GM12878 (cell line): ENCODE results near the gene FZR1. TPM values are rescaled to one million over a fixed set of nuclear protein-coding genes. Genes with fewer than 3 reads are reported as not detected.

Source experiments
- ATAC-seq: fragments of 200-7000 bp; cut with Tn5 transposase; 3 replicates; pipeline ENCODE4 v1.9.1; 2020; ENCODE audit warnings: mild to moderate bottlenecking, moderate library complexity
- BruUV-seq: library from RNA; stranded (reverse); fragments of 400-500 nt; replicated peaks from 2 replicates; lab custom pipeline; 2021; lab: Mats Ljungman, UMichigan
- CTCF ChIA-PET: fragments of 300-600 bp; sonication (Branson Sonifier 250); formaldehyde crosslinking; extraction: SDS; loops from one replicate; lab custom pipeline; 2021; ENCODE audit warnings: inconsistent platforms; lab: Yijun Ruan, JAX
- POLR2A ChIA-PET: fragments of 350-600 bp; formaldehyde crosslinking; extraction: SDS; loops from one replicate; lab custom pipeline; 2021; ENCODE audit warnings: inconsistent platforms; lab: Charles Lee
- RAD21 ChIA-PET: fragments of 300-600 bp; sonication (Branson Sonifier 250); formaldehyde crosslinking; loops from one replicate; lab custom pipeline; 2023; ENCODE audit warnings: antibody characterized with exemption; ENCODE audit not compliant: unreplicated experiment; lab: Charles Lee
- SMC1A ChIA-PET: fragments of 300-600 bp; sonication (Branson Sonifier 250); formaldehyde crosslinking; loops from one replicate; lab custom pipeline; 2023; ENCODE audit not compliant: unreplicated experiment, uncharacterized antibody; lab: Charles Lee
- DNase-seq: peaks from one replicate; pipeline ENCODE4 v3.0.0-alpha.2; 2011; ENCODE audit warnings: low read depth, low spot score
- FAIRE-seq: peaks from 3 replicates; lab custom pipeline; 2011; peaks lifted over from hg19 to GRCh38; lab: Jason Lieb, UNC
- H2AFZ ChIP-seq: 2 replicates; pipeline ENCODE4 v1.6.0; 2011; ENCODE audit warnings: low read depth, low read length, control low read depth; ENCODE audit not compliant: control insufficient read depth
- H3K27ac ChIP-seq: 2 replicates; pipeline ENCODE4 v1.5.1; 2011; ENCODE audit warnings: control low read depth; ENCODE audit not compliant: control insufficient read depth, insufficient read depth
- H3K27me3 ChIP-seq, 2 experiments: replicated peaks in 1 of 2; 2 replicates each; pipeline versions ENCODE4 v1.6.0 to v1.6.1; 2011; ENCODE audit warnings: low read length in 1 of 2; ENCODE audit not compliant: control insufficient read depth in 2 of 2, insufficient read depth in 2 of 2
- H3K36me3 ChIP-seq, 2 experiments: 2 replicates each; pipeline ENCODE4 v1.5.1; 2011; ENCODE audit warnings: low read length in 1 of 2; ENCODE audit not compliant: control insufficient read depth in 2 of 2, insufficient read depth in 2 of 2
- H3K4me1 ChIP-seq: 2 replicates; pipeline ENCODE4 v1.6.1; 2011; ENCODE audit warnings: mild to moderate bottlenecking, low read length, moderate library complexity, mixed read lengths; ENCODE audit not compliant: control insufficient read depth, insufficient read depth
- H3K4me2 ChIP-seq: 2 replicates; pipeline ENCODE4 v1.6.0; 2011; ENCODE audit warnings: control low read depth; ENCODE audit not compliant: control insufficient read depth, insufficient read depth
- H3K4me3 ChIP-seq: fragments of 200-600 bp; sonication (generic); 2 replicates; pipeline ENCODE4 v1.5.1; 2016
- H3K79me2 ChIP-seq: 2 replicates; pipeline ENCODE4 v1.6.0; 2011; ENCODE audit warnings: low read length; ENCODE audit not compliant: control insufficient read depth, insufficient read depth
- H3K9ac ChIP-seq: 2 replicates; pipeline ENCODE4 v1.8.0; 2011; ENCODE audit warnings: low read length, control low read depth, mixed read lengths; ENCODE audit not compliant: control insufficient read depth, insufficient read depth
- H3K9me3 ChIP-seq: replicated peaks from 3 replicates; pipeline ENCODE4 v1.5.1; 2011; ENCODE audit warnings: mild to moderate bottlenecking, low read length; ENCODE audit not compliant: control insufficient read depth, insufficient read depth
- H4K20me1 ChIP-seq: 2 replicates; pipeline ENCODE4 v1.6.0; 2011; ENCODE audit not compliant: control insufficient read depth, insufficient read depth
- CBFB ChIP-seq: IDR thresholded peaks from 2 replicates; pipeline ENCODE4 v1.6.1; 2016; ENCODE audit warnings: antibody characterized with exemption, low read depth
- EP300 ChIP-seq, 2 experiments: fragments of 150-350 bp in 1 of 2; IDR thresholded peaks; 2 replicates each; pipeline ENCODE4 v1.6.1; 2011 to 2012; ENCODE audit warnings: low read depth in 2 of 2, low read length in 2 of 2, borderline replicate concordance in 1 of 2, improper control_type of control experiment in 1 of 2, inconsistent platforms in 1 of 2; ENCODE audit not compliant: control insufficient read depth in 1 of 2
- FOS ChIP-seq: IDR thresholded peaks from 3 replicates; pipeline ENCODE4 v1.6.1; 2011; ENCODE audit warnings: borderline replicate concordance; ENCODE audit not compliant: insufficient read length; ENCODE audit errors: extremely low read depth
- FOXM1 ChIP-seq: IDR thresholded peaks from 2 replicates; pipeline ENCODE4 v1.6.1; 2012; ENCODE audit warnings: low read depth, mild to moderate bottlenecking, inconsistent platforms, low read length, moderate library complexity
- IRF3 ChIP-seq: fragments of 450-650 bp; IDR thresholded peaks from 2 replicates; pipeline ENCODE4 v1.6.1; 2014; ENCODE audit warnings: mild to moderate bottlenecking
- KLF5 ChIP-seq: fragments of 450-650 bp; IDR thresholded peaks from 2 replicates; pipeline ENCODE4 v1.6.1; 2014; ENCODE audit warnings: mild to moderate bottlenecking; ENCODE audit not compliant: partially characterized antibody
- NBN ChIP-seq: fragments of 450-650 bp; IDR thresholded peaks from 2 replicates; pipeline ENCODE4 v1.6.1; 2016
- POLR2AphosphoS5 ChIP-seq: IDR thresholded peaks from 2 replicates; pipeline ENCODE4 v1.6.1; 2011; ENCODE audit warnings: mild to moderate bottlenecking, low read length, inconsistent platforms
- SREBF1 ChIP-seq: IDR thresholded peaks from 2 replicates; pipeline ENCODE4 v1.6.1; 2012; ENCODE audit warnings: mild to moderate bottlenecking, low read length
- STAT1 ChIP-seq: fragments of 450-650 bp; conservative IDR thresholded peaks from 2 replicates; pipeline ENCODE4 v1.6.1; 2014; ENCODE audit warnings: antibody characterized with exemption, mild to moderate bottlenecking
- ZNF217 ChIP-seq: fragments of 450-650 bp; IDR thresholded peaks from 2 replicates; pipeline ENCODE4 v1.6.1; 2017; ENCODE audit warnings: antibody characterized with exemption, mild to moderate bottlenecking
- WGBS: methylation state at CpG from one replicate; pipeline ENCODE4 v1.1.6; 2016; ENCODE audit warnings: low lambda C conversion rate; ENCODE audit not compliant: insufficient replicate concordance, insufficient coverage; ENCODE audit errors: missing lambda C conversion rate; 5-methylcytosine and 5-hydroxymethylcytosine counted together
- in situ Hi-C: fragments of 300-500 bp; cut with MboI; formaldehyde crosslinking; loops from 9 replicates; pipeline ENCODE4 v1.14.3; 2018; ENCODE audit warnings: mixed read lengths
- intact Hi-C: fragments of 100-400 bp; cut with micrococcal nuclease; formaldehyde crosslinking; loops from one replicate; pipeline ENCODE4 v1.14.2; 2022; ENCODE audit not compliant: unreplicated experiment
- polyA plus RNA-seq, 11 experiments: library from polyadenylated mRNA; depleted of rRNA in 4 of 11; unstranded in 6 of 11; stranded (reverse) in 5 of 11; fragments of >200 nt; fragmentation: Nextera tagmentation in 4 of 11; fragmentation: Illumina TruSeq in 1 of 11; extraction: Ambion mirVana in 4 of 11; extraction: Trizol in 1 of 11; gene quantifications; 1 replicate in 1 of 11; 2 replicates in 10 of 11; pipeline versions ENCODE4 v1.2.1 to v1.2.3, GENCODE V29; 2011 to 2016; ENCODE audit warnings: inconsistent platforms in 2 of 11, missing spikeins in 2 of 11, low read depth in 1 of 11
- total RNA-seq, 4 experiments: library from RNA; depleted of rRNA in 3 of 4; stranded (reverse); fragments of >200 nt in 3 of 4; fragmentation: Illumina TruSeq in 1 of 4; extraction: Trizol in 1 of 4; gene quantifications; 2 replicates each; pipeline versions ENCODE4 v1.2.1 to v1.2.3, GENCODE V29; 2013 to 2021

Gene FZR1
- total and polyA plus RNA-seq, 10 of the 15 experiments (the other 5 are each of a cell fraction or from before 2014, with no cell fraction given): 0.11 to 44.2 (median 29.3) TPM

GRCh38 chr19:3466635-3467034, 39.5 kb upstream of the FZR1 start:
- no peak for TF ChIP-seq POLR2AphosphoS5
- TF ChIP-seq STAT1: no peak
- TF ChIP-seq KLF5: no peak
- TF ChIP-seq ZNF217: no peak
- no peak for TF ChIP-seq CBFB
- TF ChIP-seq FOXM1: no peak
- no peak for TF ChIP-seq IRF3
- no peak for TF ChIP-seq FOS
- TF ChIP-seq NBN: no peak
- no peak for TF ChIP-seq EP300 (IDR thresholded peaks at IDR 0.05; ENCODE audit: borderline replicate concordance in 1 of 2, control insufficient read depth in 1 of 2, low read depth in 2 of 2, low read length in 2 of 2)
- TF ChIP-seq SREBF1: no peak
- TF ChIP-seq, all 136 proteins: peak for 0
- H3K27me3 ChIP-seq: no peaks in the 10 kb centered on the region
- WGBS: 78% methylated on average over 9 of the region's 9 CpGs
- FAIRE-seq (no peak), ATAC-seq (no peak), DNase-seq (no peak)
- no peaks in the 10 kb centered on the region for H3K9me3 ChIP-seq
- ChIA-PET CTCF (interaction anchor here (1.0 kb wide), 1 partner anchor 101 kb away, joined by 4 read pairs; no protein-coding TSS in a partner anchor), POLR2A (no interaction called here), RAD21 (interaction anchor here (0.6 kb wide), 1 partner anchor 268 kb away, joined by 3 read pairs; no protein-coding TSS in a partner anchor), SMC1A (interaction anchor here (0.7 kb wide), 1 partner anchor 29 kb away, joined by 3 read pairs; no protein-coding TSS in a partner anchor)
- no TSS peak for BruUV-seq
- no peaks in the 10 kb centered on the region for H3K4me1 ChIP-seq
- H3K4me3 ChIP-seq: no peak overlapping the region
- intact Hi-C loops (no loop called here), in situ Hi-C loops (no loop called here)
- H3K36me3 ChIP-seq: no peaks in the 10 kb centered on the region; a peak in 2 of 4 replicates
- H3K9ac ChIP-seq: no peak overlapping the region
- no peak overlapping the region for H3K27ac ChIP-seq
- H2AFZ ChIP-seq: no peak overlapping the region
- peaks cover 2% of the 10 kb centered on the region; the same call in 1 of the 2 replicates for H4K20me1 ChIP-seq
- no peaks in the 10 kb centered on the region for H3K79me2 ChIP-seq
- no peak overlapping the region for H3K4me2 ChIP-seq
